ENCODE measurements around the gene CDC42SE1. TPM values are rescaled to one million over a fixed set of nuclear protein-coding genes. Genes with fewer than 3 reads are reported as not detected.

The CDC42SE1 gene
- total and polyA plus RNA-seq, 9 of the 15 experiments (the other 6 are each of a cell fraction or from before 2014, with no cell fraction given), result 78.1 to 189 (median 114) TPM

DNA sequence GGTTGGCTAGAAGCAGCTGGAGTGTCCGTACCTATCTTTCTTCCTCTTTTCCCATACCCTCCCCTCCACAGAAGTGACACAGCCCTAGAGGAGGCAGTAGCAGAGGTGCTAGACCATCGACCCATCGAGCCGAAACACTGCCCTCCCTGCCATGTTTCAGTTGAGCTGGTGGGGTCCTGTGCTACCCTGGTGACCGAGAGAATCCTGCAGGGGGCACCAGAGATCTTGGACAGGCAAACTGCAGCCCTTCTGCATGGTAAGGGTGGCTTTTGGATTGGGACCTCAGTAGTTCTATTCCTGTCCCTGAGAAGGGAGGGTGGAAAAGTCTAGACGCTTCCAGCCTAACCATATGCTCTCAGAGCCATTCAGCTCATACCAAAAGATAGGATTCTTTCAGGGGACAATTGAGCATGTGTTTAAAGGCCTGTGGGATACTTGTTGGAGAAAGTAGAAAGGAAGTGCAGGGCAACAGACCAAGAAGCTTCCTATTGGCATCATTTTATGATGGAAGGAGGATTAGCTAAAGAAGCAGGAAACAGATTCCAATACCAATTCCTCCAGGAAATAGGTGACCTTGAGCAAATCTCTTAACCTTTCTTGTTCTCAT lies 34.8 kb downstream of the CDC42SE1 start (continued):
- TF ChIP-seq E2F1 (CRISPR knock-in tag; IDR thresholded peaks at IDR 0.05) (no peak), ZNF407 (IDR thresholded peaks at IDR 0.05; ENCODE audit: low read depth) (no peak), ZNF561 (CRISPR knock-in tag; conservative IDR thresholded peaks at IDR 0.05) (no peak), NR2C1 (IDR thresholded peaks at IDR 0.05) (no peak), NR2C1 (tag; IDR thresholded peaks at IDR 0.05) (no peak), TAF7 (tag; IDR thresholded peaks at IDR 0.05) (no peak), ATF4 (CRISPR knock-in tag; IDR thresholded peaks at IDR 0.05) (no peak), ZNF695 (CRISPR knock-in tag; IDR thresholded peaks at IDR 0.05) (no peak), HMG20A (CRISPR knock-in tag; conservative IDR thresholded peaks at IDR 0.05) (no peak), ZNF764 (CRISPR knock-in tag; IDR thresholded peaks at IDR 0.05; ENCODE audit: low read depth) (no peak), YY1 (IDR thresholded peaks at IDR 0.05; ENCODE audit: borderline replicate concordance in 1 of 3, control insufficient read depth in 1 of 3, extremely low read depth in 1 of 3, insufficient read depth in 3 of 3, insufficient read length in 1 of 3, insufficient replicate concordance in 2 of 3, low read depth in 1 of 3, low read length in 2 of 3) (peak in 1 of 3 experiments; percentile 26), EP300 (IDR thresholded peaks at IDR 0.05; ENCODE audit: low read length) (0 out of 2 replicates have a peak, but pooled peaks have one; percentile 3), TBL1XR1 (IDR thresholded peaks at IDR 0.05; ENCODE audit: low read length in 2 of 2) (0 out of 4 replicates have a peak, but pooled peaks of 1 of the 2 experiments have one; percentile 33), CCAR2 (IDR thresholded peaks at IDR 0.05; ENCODE audit: low read depth, low read length) (no peak)
- TF ChIP-seq, protein P1, sequence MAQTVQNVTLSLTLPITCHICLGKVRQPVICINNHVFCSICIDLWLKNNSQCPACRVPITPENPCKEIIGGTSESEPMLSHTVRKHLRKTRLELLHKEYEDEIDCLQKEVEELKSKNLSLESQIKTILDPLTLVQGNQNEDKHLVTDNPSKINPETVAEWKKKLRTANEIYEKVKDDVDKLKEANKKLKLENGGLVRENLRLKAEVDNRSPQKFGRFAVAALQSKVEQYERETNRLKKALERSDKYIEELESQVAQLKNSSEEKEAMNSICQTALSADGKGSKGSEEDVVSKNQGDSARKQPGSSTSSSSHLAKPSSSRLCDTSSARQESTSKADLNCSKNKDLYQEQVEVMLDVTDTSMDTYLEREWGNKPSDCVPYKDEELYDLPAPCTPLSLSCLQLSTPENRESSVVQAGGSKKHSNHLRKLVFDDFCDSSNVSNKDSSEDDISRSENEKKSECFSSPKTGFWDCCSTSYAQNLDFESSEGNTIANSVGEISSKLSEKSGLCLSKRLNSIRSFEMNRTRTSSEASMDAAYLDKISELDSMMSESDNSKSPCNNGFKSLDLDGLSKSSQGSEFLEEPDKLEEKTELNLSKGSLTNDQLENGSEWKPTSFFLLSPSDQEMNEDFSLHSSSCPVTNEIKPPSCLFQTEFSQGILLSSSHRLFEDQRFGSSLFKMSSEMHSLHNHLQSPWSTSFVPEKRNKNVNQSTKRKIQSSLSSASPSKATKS (CRISPR knock-in tag; IDR thresholded peaks at IDR 0.05), result no peak

Measured in K562 (cell line).